HG03108 (cell line): ENCODE results near the gene ZSWIM1.
"Not testable (repeated sequence)": the region's sequence is repeated elsewhere in the genome, so short reads cannot be mapped to it uniquely, and the experiment has no call there.

Experiments
- ATAC-seq: cut with Tn5 transposase; IDR thresholded peaks from one replicate; pipeline ENCODE4 v1.9.1; 2021; ENCODE audit warnings: moderate library complexity; ENCODE audit not compliant: unreplicated experiment

ZSWIM1 gene

DNA sequence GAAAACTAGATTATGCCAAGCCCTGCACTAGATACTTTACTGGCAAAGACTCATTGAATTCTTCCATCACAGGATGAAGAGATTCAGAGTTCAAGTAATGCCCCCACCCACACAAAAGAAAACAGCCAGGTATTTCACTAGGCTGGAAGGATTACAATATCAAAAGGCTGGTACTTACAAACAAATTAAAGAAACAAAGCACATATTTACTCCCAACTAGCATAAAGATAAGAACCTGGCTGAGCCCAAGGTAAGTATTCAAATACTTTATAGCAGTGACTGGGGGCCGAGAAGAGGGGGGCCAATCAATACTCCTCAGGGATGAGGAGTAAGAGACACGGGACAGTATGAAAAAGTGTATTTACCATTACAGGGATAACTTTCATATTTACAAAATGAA lies 27.5 kb upstream of the ZSWIM1 start:
- ATAC-seq = no peak

- ATAC-seq = peak; percentile 97
Observed at GRCh38 chr20:45857114-45857881, 23.7 kb upstream of the ZSWIM1 start, which contains the start of the genes ACOT8 and ZSWIM3. Gene ACOT8, minus strand, starts transcription at chr20:45857392. Its CDS starts 77 bp downstream, at chr20:45857315. Gene ZSWIM3, plus strand, starts transcription at chr20:45857614. Its CDS starts 212 bp downstream, at chr20:45857826.

DNA sequence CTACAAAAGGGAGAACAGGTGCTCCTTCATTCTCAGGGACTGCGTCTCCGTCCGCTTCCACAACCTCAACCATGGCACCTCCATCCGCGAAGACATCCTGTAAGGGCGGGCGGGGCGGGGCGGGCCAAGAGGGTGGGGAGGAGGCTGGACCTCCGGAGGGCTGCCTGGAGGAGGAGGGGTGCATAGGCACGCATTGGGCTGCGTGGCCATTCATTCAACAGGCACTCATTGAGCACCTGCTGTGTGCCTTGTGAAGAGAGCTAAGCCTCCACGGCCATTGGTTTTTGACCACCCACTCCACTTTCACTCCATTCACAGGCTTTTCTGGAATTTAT lies 23.2 kb upstream of the ZSWIM1 start:
- ATAC-seq = peak; percentile 12

- ATAC-seq = no peak
Observed at GRCh38 chr20:45859916-45860315, 21.1 kb upstream of the ZSWIM1 start.

DNA sequence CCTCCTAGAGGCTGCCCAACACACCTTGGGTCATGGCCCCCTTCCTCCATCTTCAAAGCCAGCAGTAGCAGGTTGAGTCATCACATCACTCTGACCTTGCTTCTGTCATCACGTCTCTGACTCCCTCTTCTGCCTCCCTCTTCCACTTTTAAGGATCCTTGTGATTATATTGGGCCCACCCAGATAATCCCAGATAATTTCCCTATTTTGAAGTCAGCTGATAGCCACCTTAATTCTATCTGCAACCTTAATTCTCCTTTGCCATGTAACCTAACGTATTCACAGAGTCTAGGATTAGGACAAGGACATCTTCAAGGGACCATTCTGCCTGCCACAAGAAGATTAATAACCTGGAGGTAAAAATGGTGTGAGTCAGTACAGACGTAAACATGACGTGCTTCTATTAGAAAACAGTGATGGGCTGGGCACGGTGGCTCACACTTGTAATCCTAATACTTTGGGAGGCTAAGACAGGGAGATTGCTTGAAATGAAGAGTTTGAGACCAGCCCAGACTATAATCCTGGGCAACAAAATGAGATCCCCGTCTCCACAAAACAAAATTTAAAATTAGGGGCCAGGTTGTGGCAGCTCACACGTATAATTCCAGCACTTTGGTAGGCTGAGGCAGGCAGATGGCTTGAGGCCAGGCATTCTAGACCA lies 20.3 kb upstream of the ZSWIM1 start:
- no peak for ATAC-seq

- no peak for ATAC-seq
Observed at GRCh38 chr20:45861221-45862075, 19.6 kb upstream of the ZSWIM1 start.

DNA sequence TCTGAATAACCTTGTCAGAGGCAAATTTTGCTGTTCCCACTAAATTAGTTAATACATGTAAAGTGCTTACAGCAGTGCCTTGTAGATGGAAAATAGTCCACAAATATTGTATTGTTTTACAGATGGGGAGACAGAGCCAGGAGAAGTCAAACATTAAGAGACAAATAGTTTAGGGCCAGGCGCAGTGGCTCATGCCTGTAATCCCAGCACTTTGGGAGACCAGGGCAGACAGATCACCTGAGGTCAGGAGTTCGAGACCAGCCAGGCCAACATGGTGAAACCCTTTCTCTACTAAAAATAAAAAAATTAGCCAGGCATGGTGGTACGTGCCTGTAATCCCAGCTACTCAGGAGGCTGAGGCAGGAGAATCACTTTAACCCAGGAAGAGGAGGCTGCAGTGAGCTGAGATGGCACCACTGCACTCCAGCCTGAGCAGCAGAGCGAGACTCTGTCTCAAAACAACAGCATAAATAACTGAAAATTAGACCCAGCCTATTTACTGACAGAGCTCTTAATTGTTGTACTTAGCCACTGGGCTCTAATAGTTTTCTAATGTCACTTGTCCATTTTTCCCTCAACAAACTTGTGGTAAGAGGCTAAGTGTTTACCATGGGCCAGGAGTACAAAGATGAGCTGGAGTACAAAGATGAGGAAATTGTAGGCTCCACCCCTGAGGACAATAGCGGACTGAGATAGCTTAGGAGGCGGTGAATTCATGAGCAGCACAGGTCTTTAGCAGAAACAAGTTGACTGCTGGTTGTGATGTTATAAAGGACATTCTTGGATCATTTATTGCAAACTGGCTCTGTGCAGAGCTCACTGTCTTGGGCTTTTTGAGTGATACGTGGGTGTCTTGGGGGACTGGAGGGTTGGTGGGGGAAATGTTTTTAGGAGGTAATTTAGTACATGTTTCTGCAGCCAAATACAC lies 17.2 kb upstream of the ZSWIM1 start:
- no peak for ATAC-seq

DNA sequence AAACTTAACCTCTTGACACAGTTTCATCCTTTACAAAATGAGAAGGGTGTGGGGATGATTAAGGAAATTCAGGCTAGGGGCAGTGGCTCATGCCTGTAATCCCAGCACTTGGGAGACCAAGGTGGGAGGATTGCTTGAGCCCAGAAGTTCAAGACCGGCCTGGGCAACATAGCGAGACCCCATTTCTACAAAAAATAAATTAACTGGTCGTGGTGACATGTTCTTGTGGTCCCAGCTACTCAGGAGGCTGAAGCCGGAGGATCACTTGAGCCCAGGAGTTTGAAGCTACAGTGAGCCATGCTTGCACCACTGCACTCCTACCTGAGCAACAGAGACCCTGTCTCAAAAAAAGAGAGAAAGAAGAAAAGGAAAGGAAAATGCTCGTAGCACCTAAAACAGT lies 14.6 kb upstream of the ZSWIM1 start:
- no peak for ATAC-seq

DNA sequence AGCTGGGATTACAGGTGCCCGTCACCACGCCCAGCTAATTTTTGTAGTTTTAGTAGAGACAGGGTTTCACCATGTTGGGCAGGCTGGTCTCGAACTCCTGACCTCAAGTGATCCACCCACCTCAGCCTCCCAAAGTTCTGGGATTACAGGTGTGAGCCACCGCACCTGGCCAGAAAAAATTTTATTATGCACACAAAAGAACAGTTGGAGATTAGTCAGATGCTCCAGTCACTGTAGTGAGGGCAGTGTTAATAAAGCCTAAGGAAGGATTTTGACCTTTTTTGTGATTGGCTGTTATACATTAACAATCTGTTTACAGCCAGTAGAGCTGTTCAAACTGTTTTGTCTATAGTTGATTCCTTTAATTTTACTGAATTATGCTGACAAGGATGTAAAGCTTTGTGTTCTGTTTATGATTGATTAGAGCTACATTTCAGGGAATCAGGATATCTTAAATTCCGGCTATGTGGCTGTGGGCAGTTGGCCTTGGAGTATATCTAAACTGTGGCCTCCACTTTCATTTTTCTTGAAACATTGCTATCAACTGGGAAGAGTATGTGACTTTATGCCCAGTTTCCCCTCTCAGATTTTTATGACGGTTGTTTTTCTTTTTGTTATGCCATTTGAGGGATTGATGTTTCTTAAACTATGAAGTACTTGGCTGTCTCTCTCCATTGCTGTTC lies 13.8 kb upstream of the ZSWIM1 start:
- ATAC-seq = no peak

- ATAC-seq = no peak
Observed at GRCh38 chr20:45867819-45868176, 13.2 kb upstream of the ZSWIM1 start.

DNA sequence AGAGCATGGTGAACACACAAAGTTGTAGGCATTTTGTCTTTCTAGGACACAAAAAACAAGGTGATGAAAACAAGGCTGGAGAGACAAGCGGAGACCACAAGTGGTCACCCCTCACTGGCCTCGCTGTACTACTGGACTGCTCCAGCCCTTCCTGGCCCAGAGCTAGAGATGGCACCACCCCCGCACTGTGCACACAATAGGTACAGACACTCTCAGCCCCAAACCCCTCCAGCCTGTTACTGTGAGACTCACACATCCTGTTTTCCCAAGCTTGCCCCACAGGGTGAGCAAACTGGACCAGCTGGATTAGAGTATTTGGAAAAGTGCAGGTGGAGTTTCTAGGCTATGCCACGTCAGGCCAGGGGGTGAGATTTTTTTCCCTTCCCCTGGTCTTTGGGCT lies 8.4 kb upstream of the ZSWIM1 start:
- ATAC-seq = no peak

- ATAC-seq = no peak
Observed at GRCh38 chr20:45873409-45874103, 7.5 kb upstream of the ZSWIM1 start.

GRCh38 chr20:45874104-45874481 lies 6.9 kb upstream of the ZSWIM1 start:
- ATAC-seq = not testable (repeated sequence)

DNA sequence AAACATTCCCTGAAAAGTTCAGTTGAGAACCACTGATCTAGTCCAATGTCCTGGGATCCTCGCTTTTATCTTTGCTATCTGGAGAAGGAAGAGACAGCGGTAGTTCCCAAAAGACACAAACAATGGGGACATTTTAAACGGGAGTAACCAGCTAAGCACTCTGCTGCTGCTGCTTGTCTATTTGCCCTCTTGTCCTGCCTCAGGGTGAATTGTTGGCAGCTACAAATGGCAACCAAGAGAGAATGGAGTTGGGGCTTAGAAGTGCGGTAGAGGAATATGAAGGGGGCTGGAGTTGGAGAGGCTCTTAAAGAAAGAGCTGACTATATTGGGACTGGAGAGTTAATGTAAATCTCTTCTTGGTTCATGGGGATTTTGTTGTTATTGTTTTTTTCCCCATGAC lies 6.5 kb upstream of the ZSWIM1 start:
- no peak for ATAC-seq

DNA sequence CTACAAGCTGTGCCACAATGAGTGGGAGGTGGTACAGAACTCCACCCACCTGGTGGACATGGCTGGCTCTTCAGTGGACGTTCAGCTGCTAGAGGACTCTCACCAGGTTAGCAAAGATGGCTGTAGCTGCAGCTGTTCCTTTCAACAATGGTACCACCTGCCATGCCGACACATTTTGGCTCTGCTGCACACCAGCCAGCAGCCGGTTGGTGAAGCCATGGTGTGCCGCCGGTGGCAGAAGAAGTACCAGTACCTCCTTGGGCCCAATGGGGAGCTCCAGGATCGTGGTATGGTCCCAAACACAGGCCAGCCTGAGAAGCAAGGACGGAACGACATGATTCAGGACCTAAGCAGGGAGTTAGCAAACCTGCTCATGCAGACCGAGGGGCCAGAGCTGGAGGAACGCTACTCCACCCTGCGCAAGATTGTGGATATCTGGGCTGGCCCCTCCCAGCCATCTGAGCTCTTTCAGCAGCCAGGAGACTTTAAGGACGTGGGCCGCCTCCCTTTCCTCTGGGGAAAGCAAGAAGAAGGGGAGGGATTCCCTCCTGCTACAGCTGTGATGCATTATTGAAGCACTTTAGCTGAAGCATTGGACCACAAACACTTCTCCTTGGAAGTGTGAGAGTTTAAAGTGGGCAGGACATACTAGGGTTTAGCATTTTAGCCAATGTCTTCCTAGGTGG lies 2.8 kb upstream of the ZSWIM1 start:
- no peak for ATAC-seq

- no peak for ATAC-seq
Observed at GRCh38 chr20:45882469-45883099, 1.6 kb downstream of the ZSWIM1 start.

- no peak for ATAC-seq
Observed at GRCh38 chr20:45883100-45883469, 2.1 kb downstream of the ZSWIM1 start.

GRCh38 chr20:45886590-45887345 lies 5.7 kb downstream of the ZSWIM1 start:
- no peak for ATAC-seq
